Endothelial cell of umbilical vein (primary cell): Measurements from ENCODE around the gene MYOF. TPM values are rescaled to one million over a fixed set of nuclear protein-coding genes. Genes with fewer than 3 reads are reported as not detected.
A peak's percentile ranks its signal among the peaks of the same experiment; 100 is the strongest.

ENCODE experiments used
- Bru-seq: library from RNA; stranded (reverse); fragments of 400-500 nt; gene quantifications from one replicate; lab custom pipeline; 2021; lab: Mats Ljungman, UMichigan
- BruChase-seq, 2 experiments: library from RNA; stranded (reverse); fragments of 400-500 nt; gene quantifications; one replicate each; lab custom pipeline; 2021; lab: Mats Ljungman, UMichigan
- BruUV-seq: library from RNA; stranded (reverse); fragments of 400-500 nt; replicated peaks from 2 replicates; lab custom pipeline; 2021; lab: Mats Ljungman, UMichigan
- CTCF ChIA-PET: fragments of 300-600, 350-600 bp; sonication (Branson Sonifier 250); formaldehyde crosslinking; loops from one replicate; lab custom pipeline; 2021; ENCODE audit warnings: antibody characterized with exemption, inconsistent platforms; lab: Charles Lee
- POLR2A ChIA-PET: fragments of 300-600, 350-600 bp; sonication (Branson Sonifier 250); formaldehyde crosslinking; loops from one replicate; lab custom pipeline; 2021; ENCODE audit warnings: antibody characterized with exemption, inconsistent platforms; lab: Charles Lee
- DNase-seq: peaks from one replicate; pipeline ENCODE4 v3.0.0-alpha.2; 2011; ENCODE audit warnings: low read depth, low spot score
- FAIRE-seq: peaks from 2 replicates; lab custom pipeline; 2011; peaks lifted over from hg19 to GRCh38; lab: Jason Lieb, UNC
- H2AFZ ChIP-seq: 2 replicates; pipeline ENCODE4 v1.6.0; 2012; ENCODE audit warnings: low read depth, low read length, control low read depth, inconsistent platforms
- H3K27ac ChIP-seq: 2 replicates; pipeline ENCODE4 v1.5.1; 2011; ENCODE audit warnings: low read depth, mild to moderate bottlenecking, control low read depth, low read length, moderate library complexity; ENCODE audit not compliant: insufficient read depth
- H3K27me3 ChIP-seq, 2 experiments: 2 replicates each; pipeline versions ENCODE4 v1.6.0 to v1.6.1; 2011; ENCODE audit warnings: low read length in 2 of 2, mixed read lengths in 1 of 2; ENCODE audit not compliant: control insufficient read depth in 2 of 2, insufficient read depth in 2 of 2
- H3K36me3 ChIP-seq, 2 experiments: 2 replicates in 1 of 2; 3 replicates in 1 of 2; pipeline ENCODE4 v1.5.1; 2011; ENCODE audit warnings: low read length in 2 of 2, mild to moderate bottlenecking in 1 of 2, moderate library complexity in 1 of 2; ENCODE audit not compliant: control insufficient read depth in 2 of 2, insufficient read depth in 2 of 2; ENCODE audit errors: extremely low read depth in 1 of 2
- H3K4me1 ChIP-seq: 3 replicates; pipeline ENCODE4 v1.5.1; 2011; ENCODE audit warnings: mild to moderate bottlenecking, low read length; ENCODE audit not compliant: control insufficient read depth, insufficient read depth; ENCODE audit errors: extremely low read depth
- H3K4me2 ChIP-seq: 2 replicates; pipeline ENCODE4 v1.6.1; 2011; ENCODE audit warnings: low read length, control low read depth, mixed read lengths; ENCODE audit not compliant: insufficient read depth
- H3K4me3 ChIP-seq, 3 experiments: fragments of 200-600 bp in 1 of 3; sonication (generic), shearing (Covaris generic) in 1 of 3; replicated peaks in 1 of 3; 2 replicates each; pipeline ENCODE4 v1.5.1; 2011 to 2016; ENCODE audit warnings: control low read depth in 3 of 3, low read length in 3 of 3, mild to moderate bottlenecking in 2 of 3, inconsistent platforms in 1 of 3, low read depth in 1 of 3, moderate library complexity in 1 of 3; ENCODE audit not compliant: insufficient read depth in 1 of 3
- H3K79me2 ChIP-seq: 2 replicates; pipeline ENCODE4 v1.6.0; 2012; ENCODE audit warnings: low read length, inconsistent platforms; ENCODE audit not compliant: control insufficient read depth, insufficient read depth
- H3K9ac ChIP-seq: replicated peaks from 2 replicates; pipeline ENCODE3; 2011; ENCODE audit warnings: low read length, control low read depth; ENCODE audit not compliant: insufficient read depth; ENCODE audit errors: extremely low read depth
- H3K9me1 ChIP-seq: replicated peaks from 3 replicates; pipeline ENCODE4 v1.6.0; 2011; ENCODE audit warnings: mild to moderate bottlenecking, low read length; ENCODE audit not compliant: control insufficient read depth, insufficient read depth; ENCODE audit errors: extremely low read depth
- H3K9me3 ChIP-seq: replicated peaks from 2 replicates; pipeline ENCODE4 v1.5.1; 2012; ENCODE audit warnings: low read length, inconsistent platforms; ENCODE audit not compliant: control insufficient read depth, insufficient read depth
- H4K20me1 ChIP-seq: replicated peaks from 2 replicates; pipeline ENCODE3; 2011; ENCODE audit warnings: mild to moderate bottlenecking, low read length; ENCODE audit not compliant: control insufficient read depth, insufficient read depth; ENCODE audit errors: extremely low read depth
- CTCF ChIP-seq, 2 donors: IDR thresholded peaks; 1 replicate in 1 of 2; 2 replicates in 1 of 2; pipeline ENCODE4 v1.5.1; 2011; ENCODE audit warnings: low read length in 2 of 2, mild to moderate bottlenecking in 2 of 2, moderate library complexity in 2 of 2, control low read depth in 1 of 2, inconsistent platforms in 1 of 2, low read depth in 1 of 2; ENCODE audit not compliant: insufficient read depth in 1 of 2; ENCODE audit errors: extremely low read depth in 1 of 2
- FOS ChIP-seq: IDR thresholded peaks from 2 replicates; pipeline ENCODE4 v1.6.1; 2011; ENCODE audit warnings: mild to moderate bottlenecking, low read length, moderate library complexity, borderline replicate concordance; ENCODE audit not compliant: insufficient read depth
- MYC ChIP-seq: IDR thresholded peaks from one replicate; pipeline ENCODE4 v1.6.1; 2011; ENCODE audit warnings: mild to moderate bottlenecking, low read depth, low read length
- POLR2A ChIP-seq: IDR thresholded peaks from 2 replicates; pipeline ENCODE4 v1.6.1; 2012; ENCODE audit warnings: low read depth, mild to moderate bottlenecking, control low read depth, low read length
- POLR2AphosphoS5 ChIP-seq: IDR thresholded peaks from 2 replicates; pipeline ENCODE4 v1.6.1; 2012; ENCODE audit warnings: low read depth, mild to moderate bottlenecking, control low read depth, low read length, moderate library complexity; ENCODE audit not compliant: insufficient read depth
- dilution Hi-C: fragments of 300-500 bp; cut with MboI; formaldehyde crosslinking; loops from one replicate; pipeline ENCODE4 v1.15.0; 2019; ENCODE audit warnings: low sequenced_read_pairs; ENCODE audit not compliant: extremely low pct_ligation_motif_present
- intact Hi-C: fragments of 100-400 bp; cut with micrococcal nuclease; formaldehyde crosslinking; loops from one replicate; pipeline ENCODE4 v1.10.0; 2022
- long read RNA-seq: library from polyadenylated mRNA; stranded (forward); transcript quantifications from one replicate; pipeline ENCODE4 v2.0.0, GENCODE V29; 2021
- polyA minus RNA-seq, 3 experiments: library from RNA; depleted of rRNA, polyadenylated mRNA; stranded (reverse); fragments of >200 nt; gene quantifications; 1 replicate in 1 of 3; 2 replicates in 2 of 3; pipeline ENCODE4 v1.2.3, GENCODE V29; 2011
- polyA plus RNA-seq, 4 experiments: library from polyadenylated mRNA; depleted of rRNA in 3 of 4; stranded (reverse) in 3 of 4; unstranded in 1 of 4; fragments of >200 nt; gene quantifications; 2 replicates each; pipeline versions ENCODE4 v1.2.1 to v1.2.3, GENCODE V29; 2011 to 2012; ENCODE audit warnings: missing spikeins in 1 of 4
- total RNA-seq: library from RNA; stranded (reverse); gene quantifications from 2 replicates; pipeline ENCODE4 v1.2.3, GENCODE V29; 2021

The MYOF gene
- total RNA-seq (342 and 379 TPM in 2 replicates), polyA plus RNA-seq (66.6 and 98.4 TPM in 2 replicates), polyA minus RNA-seq (161 and 175 TPM in 2 replicates), Bru-seq, nascent RNA (percentile 97 among the genes with signal in this experiment), BruChase-seq, experiment 1, labeled RNA remaining after a 6-hour chase (percentile 94 among the genes with signal in this experiment), BruChase-seq, experiment 2, labeled RNA remaining after a 2-hour chase (percentile 96 among the genes with signal in this experiment)
- polyA plus RNA-seq (2011; cell fraction: cytosol; rRNA removed), result 135 and 154 TPM in 2 replicates
- polyA plus RNA-seq (2011; cell fraction: nucleus; rRNA removed), result 255 and 311 TPM in 2 replicates
- 238 and 280 TPM in 2 replicates for polyA plus RNA-seq (2012)
- polyA minus RNA-seq (2011; cell fraction: cytosol; rRNA and poly(A)+ RNA removed), result 34.8 TPM
- 214 and 240 TPM in 2 replicates for polyA minus RNA-seq (2011; cell fraction: nucleus; rRNA and poly(A)+ RNA removed)
- long read RNA-seq, partial matches to known transcripts, result 30 of 59 reads
- long read RNA-seq, other reads (novel, unspliced or antisense), result 24 of 59 reads

- Histone ChIP-seq H3K4me3 (peak within 1 kb of the TSS; percentile 57 to 99 (median 72)), H3K79me2 (peaks cover 45% of the 10 kb centered on the region), H3K9me1 (no peaks in the 10 kb centered on the region), H3K4me2 (peak within 1 kb of the TSS; percentile 90), H3K4me1 (peaks cover 22% of the 10 kb centered on the region), H3K36me3 (no peaks in the 10 kb centered on the region), H3K27me3 (no peaks in the 10 kb centered on the region), H3K9ac (peak within 1 kb of the TSS; percentile 91), H3K9me3 (no peaks in the 10 kb centered on the region), H4K20me1 (no peaks in the 10 kb centered on the region), H2AFZ (peak within 1 kb of the TSS; percentile 18), H3K27ac (peak within 1 kb of the TSS; percentile 89)
- TF ChIP-seq CTCF (IDR thresholded peaks at IDR 0.05; ENCODE audit: extremely low read depth in 1 of 2, insufficient read depth in 1 of 2, low read depth in 1 of 2, low read length in 2 of 2), result peak; percentile 46 to 47
- TF ChIP-seq FOS, result no peak
- peak; percentile 76 for TF ChIP-seq POLR2A
- TF ChIP-seq POLR2AphosphoS5, result peak; percentile 53
- no peak for TF ChIP-seq MYC
- CTCF ChIA-PET, result interaction anchor here (0.7 to 12.7 kb wide), 43 partner anchors 9 to 367 kb away, joined by 3 to 451 read pairs (median 8); partner anchors contain the start of gene CEP55
- intact Hi-C loops (loop anchor here (1.0 kb wide), 6 partner anchors 19 to 106 kb away; no protein-coding TSS in a partner anchor), dilution Hi-C loops (no loop called here)
- POLR2A ChIA-PET, result interaction anchor here (0.6 to 2.2 kb wide), 9 partner anchors 11 to 119 kb away, joined by 3 to 12 read pairs (median 4); no protein-coding TSS in a partner anchor
- TSS peak; percentile 34 for BruUV-seq
- FAIRE-seq (peak; percentile 12), DNase-seq (peak; percentile 89)
Observed at GRCh38 chr10:93482145-93482834, at the start of gene MYOF. Gene MYOF (minus strand): TSS chr10:93482334. CDS start chr10:93482194, 140 bp downstream.
